ENCODE data around the gene PEX14.

GRCh38 chr1:10534519-10534918 lies 59.8 kb downstream of the PEX14 start:
- TF ChIP-seq POLR2A (IDR thresholded peaks at IDR 0.05) (no peak), CTCF (IDR thresholded peaks at IDR 0.05) (no peak)
